Sigmoid colon (tissue), 4 donors: Measurements from ENCODE around the gene NKD2.

ENCODE experiments used
- POLR2AphosphoS5 ChIP-seq, 4 donors: sonication (generic); formaldehyde crosslinking; IDR thresholded peaks; one replicate each; pipeline ENCODE4 v1.6.1; 2017; ENCODE audit warnings: antibody characterized with exemption in 4 of 4
- TF ChIP-seq, protein P1 (sequence below), 4 experiments: fragments of 450-650 bp in 3 of 4; fragments of 200-600 bp in 1 of 4; IDR thresholded peaks; one replicate each; pipeline ENCODE4 v1.5.1; 2016 to 2019; ENCODE audit warnings: antibody characterized with exemption in 4 of 4, mild to moderate bottlenecking in 3 of 4, moderate library complexity in 2 of 4

GRCh38 chr5:1057485-1058082, 49.0 kb downstream of the NKD2 start:
- TF ChIP-seq, protein P1, sequence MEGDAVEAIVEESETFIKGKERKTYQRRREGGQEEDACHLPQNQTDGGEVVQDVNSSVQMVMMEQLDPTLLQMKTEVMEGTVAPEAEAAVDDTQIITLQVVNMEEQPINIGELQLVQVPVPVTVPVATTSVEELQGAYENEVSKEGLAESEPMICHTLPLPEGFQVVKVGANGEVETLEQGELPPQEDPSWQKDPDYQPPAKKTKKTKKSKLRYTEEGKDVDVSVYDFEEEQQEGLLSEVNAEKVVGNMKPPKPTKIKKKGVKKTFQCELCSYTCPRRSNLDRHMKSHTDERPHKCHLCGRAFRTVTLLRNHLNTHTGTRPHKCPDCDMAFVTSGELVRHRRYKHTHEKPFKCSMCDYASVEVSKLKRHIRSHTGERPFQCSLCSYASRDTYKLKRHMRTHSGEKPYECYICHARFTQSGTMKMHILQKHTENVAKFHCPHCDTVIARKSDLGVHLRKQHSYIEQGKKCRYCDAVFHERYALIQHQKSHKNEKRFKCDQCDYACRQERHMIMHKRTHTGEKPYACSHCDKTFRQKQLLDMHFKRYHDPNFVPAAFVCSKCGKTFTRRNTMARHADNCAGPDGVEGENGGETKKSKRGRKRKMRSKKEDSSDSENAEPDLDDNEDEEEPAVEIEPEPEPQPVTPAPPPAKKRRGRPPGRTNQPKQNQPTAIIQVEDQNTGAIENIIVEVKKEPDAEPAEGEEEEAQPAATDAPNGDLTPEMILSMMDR (IDR thresholded peaks at IDR 0.05) = no peak
- TF ChIP-seq POLR2AphosphoS5 (IDR thresholded peaks at IDR 0.05) = no peak
